Measurements from ENCODE around the gene VCPKMT.

VCPKMT gene

GRCh38 chr14:50072395-50072794, 44.0 kb downstream of the VCPKMT start:
- H3K4me1 ChIP-seq (ENCODE audit: insufficient read depth, insufficient read length), result no peaks in the 10 kb centered on the region
- DNase-seq (ENCODE audit: low read depth, low spot score), result no peak
- peaks cover 11% of the 10 kb centered on the region for H3K9me3 ChIP-seq (ENCODE audit: insufficient read depth, low read length)
- H3K9ac ChIP-seq (ENCODE audit: insufficient read length, low read depth), result no peak overlapping the region
- no peaks in the 10 kb centered on the region for H3K36me3 ChIP-seq (ENCODE audit: insufficient read depth, insufficient read length, low read length)
- H3K27me3 ChIP-seq (ENCODE audit: insufficient read depth, insufficient read length), result no peaks in the 10 kb centered on the region
- H3K4me3 ChIP-seq (ENCODE audit: insufficient read length, low read depth), result no peak overlapping the region
- TF ChIP-seq ZNF274 (IDR thresholded peaks at IDR 0.05; ENCODE audit: low read depth, low read length), result no peak
- TF ChIP-seq YY1 (IDR thresholded peaks at IDR 0.05; ENCODE audit: insufficient read depth, insufficient read length), result no peak
- no peak for TF ChIP-seq SUZ12 (IDR thresholded peaks at IDR 0.05; ENCODE audit: extremely low read depth, insufficient read depth, insufficient read length)

GRCh38 chr14:50070840-50071548, 45.4 kb downstream of the VCPKMT start:
- no peaks in the 10 kb centered on the region for H3K36me3 ChIP-seq (ENCODE audit: insufficient read depth, insufficient read length, low read length)
- H3K9ac ChIP-seq (ENCODE audit: insufficient read length, low read depth), result no peak overlapping the region
- DNase-seq (ENCODE audit: low read depth, low spot score), result no peak
- no peaks in the 10 kb centered on the region for H3K4me1 ChIP-seq (ENCODE audit: insufficient read depth, insufficient read length)
- TF ChIP-seq YY1 (IDR thresholded peaks at IDR 0.05; ENCODE audit: insufficient read depth, insufficient read length) (no peak), SUZ12 (IDR thresholded peaks at IDR 0.05; ENCODE audit: extremely low read depth, insufficient read depth, insufficient read length) (no peak), ZNF274 (IDR thresholded peaks at IDR 0.05; ENCODE audit: low read depth, low read length) (no peak)
- peaks cover 11% of the 10 kb centered on the region for H3K9me3 ChIP-seq (ENCODE audit: insufficient read depth, low read length)
- H3K27me3 ChIP-seq (ENCODE audit: insufficient read depth, insufficient read length), result no peaks in the 10 kb centered on the region
- no peak overlapping the region for H3K4me3 ChIP-seq (ENCODE audit: insufficient read length, low read depth)

GRCh38 chr14:50070230-50070629, 46.1 kb downstream of the VCPKMT start:
- Histone ChIP-seq H3K4me1 (ENCODE audit: insufficient read depth, insufficient read length) (no peaks in the 10 kb centered on the region), H3K4me3 (ENCODE audit: insufficient read length, low read depth) (no peak overlapping the region), H3K27me3 (ENCODE audit: insufficient read depth, insufficient read length) (no peaks in the 10 kb centered on the region), H3K9ac (ENCODE audit: insufficient read length, low read depth) (no peak overlapping the region), H3K9me3 (ENCODE audit: insufficient read depth, low read length) (peaks cover 11% of the 10 kb centered on the region), H3K36me3 (ENCODE audit: insufficient read depth, insufficient read length, low read length) (no peaks in the 10 kb centered on the region)
- DNase-seq (ENCODE audit: low read depth, low spot score), result no peak
- TF ChIP-seq YY1 (IDR thresholded peaks at IDR 0.05; ENCODE audit: insufficient read depth, insufficient read length) (no peak), SUZ12 (IDR thresholded peaks at IDR 0.05; ENCODE audit: extremely low read depth, insufficient read depth, insufficient read length) (no peak), ZNF274 (IDR thresholded peaks at IDR 0.05; ENCODE audit: low read depth, low read length) (no peak)

GRCh38 chr14:50069325-50069724, 47.0 kb downstream of the VCPKMT start:
- Histone ChIP-seq H3K9me3 (ENCODE audit: insufficient read depth, low read length) (peaks cover 11% of the 10 kb centered on the region), H3K9ac (ENCODE audit: insufficient read length, low read depth) (no peak overlapping the region), H3K4me1 (ENCODE audit: insufficient read depth, insufficient read length) (no peaks in the 10 kb centered on the region), H3K4me3 (ENCODE audit: insufficient read length, low read depth) (no peak overlapping the region), H3K36me3 (ENCODE audit: insufficient read depth, insufficient read length, low read length) (no peaks in the 10 kb centered on the region), H3K27me3 (ENCODE audit: insufficient read depth, insufficient read length) (no peaks in the 10 kb centered on the region)
- TF ChIP-seq ZNF274 (IDR thresholded peaks at IDR 0.05; ENCODE audit: low read depth, low read length) (no peak), SUZ12 (IDR thresholded peaks at IDR 0.05; ENCODE audit: extremely low read depth, insufficient read depth, insufficient read length) (no peak), YY1 (IDR thresholded peaks at IDR 0.05; ENCODE audit: insufficient read depth, insufficient read length) (no peak)
- DNase-seq (ENCODE audit: low read depth, low spot score), result no peak

- no peaks in the 10 kb centered on the region for H3K4me1 ChIP-seq (ENCODE audit: insufficient read depth, insufficient read length)
Measured at GRCh38 chr14:50068496-50068895, 47.9 kb downstream of the VCPKMT start.

GRCh38 chr14:50067723-50068495, 48.5 kb downstream of the VCPKMT start:
- Histone ChIP-seq H3K36me3 (ENCODE audit: insufficient read depth, insufficient read length, low read length) (no peaks in the 10 kb centered on the region), H3K4me1 (ENCODE audit: insufficient read depth, insufficient read length) (no peaks in the 10 kb centered on the region), H3K9ac (ENCODE audit: insufficient read length, low read depth) (no peak overlapping the region), H3K27me3 (ENCODE audit: insufficient read depth, insufficient read length) (no peaks in the 10 kb centered on the region), H3K4me3 (ENCODE audit: insufficient read length, low read depth) (no peak overlapping the region), H3K9me3 (ENCODE audit: insufficient read depth, low read length) (peaks cover 11% of the 10 kb centered on the region)
- TF ChIP-seq SUZ12 (IDR thresholded peaks at IDR 0.05; ENCODE audit: extremely low read depth, insufficient read depth, insufficient read length) (no peak), YY1 (IDR thresholded peaks at IDR 0.05; ENCODE audit: insufficient read depth, insufficient read length) (no peak), ZNF274 (IDR thresholded peaks at IDR 0.05; ENCODE audit: low read depth, low read length) (no peak)
- no peak for DNase-seq (ENCODE audit: low read depth, low spot score)

More at GRCh38 chr14:50068496-50068895, 47.9 kb downstream of the VCPKMT start:
- Histone ChIP-seq H3K27me3 (ENCODE audit: insufficient read depth, insufficient read length) (no peaks in the 10 kb centered on the region), H3K9ac (ENCODE audit: insufficient read length, low read depth) (no peak overlapping the region), H3K9me3 (ENCODE audit: insufficient read depth, low read length) (peaks cover 11% of the 10 kb centered on the region), H3K4me3 (ENCODE audit: insufficient read length, low read depth) (no peak overlapping the region), H3K36me3 (ENCODE audit: insufficient read depth, insufficient read length, low read length) (no peaks in the 10 kb centered on the region)
- no peak for TF ChIP-seq SUZ12 (IDR thresholded peaks at IDR 0.05; ENCODE audit: extremely low read depth, insufficient read depth, insufficient read length)
- TF ChIP-seq YY1 (IDR thresholded peaks at IDR 0.05; ENCODE audit: insufficient read depth, insufficient read length), result no peak
- no peak for TF ChIP-seq ZNF274 (IDR thresholded peaks at IDR 0.05; ENCODE audit: low read depth, low read length)
- DNase-seq (ENCODE audit: low read depth, low spot score), result no peak

GRCh38 chr14:50065583-50065982, 50.8 kb downstream of the VCPKMT start:
- Histone ChIP-seq H3K9me3 (ENCODE audit: insufficient read depth, low read length) (peaks cover 11% of the 10 kb centered on the region), H3K4me3 (ENCODE audit: insufficient read length, low read depth) (no peak overlapping the region), H3K9ac (ENCODE audit: insufficient read length, low read depth) (no peak overlapping the region), H3K36me3 (ENCODE audit: insufficient read depth, insufficient read length, low read length) (no peaks in the 10 kb centered on the region), H3K27me3 (ENCODE audit: insufficient read depth, insufficient read length) (no peaks in the 10 kb centered on the region), H3K4me1 (ENCODE audit: insufficient read depth, insufficient read length) (peaks cover 2% of the 10 kb centered on the region)
- TF ChIP-seq YY1 (IDR thresholded peaks at IDR 0.05; ENCODE audit: insufficient read depth, insufficient read length) (no peak), ZNF274 (IDR thresholded peaks at IDR 0.05; ENCODE audit: low read depth, low read length) (no peak), SUZ12 (IDR thresholded peaks at IDR 0.05; ENCODE audit: extremely low read depth, insufficient read depth, insufficient read length) (no peak)
- no peak for DNase-seq (ENCODE audit: low read depth, low spot score)

All from NT2/D1 (cell line).